ENCODE data around the gene MAP3K5. TPM values are rescaled to one million over a fixed set of nuclear protein-coding genes. Genes with fewer than 3 reads are reported as not detected.

The MAP3K5 gene
- total RNA-seq, 1 experiment from 2014 or later = 2.1 TPM

- peaks cover 13% of the 10 kb centered on the region for H3K4me1 ChIP-seq
- H3K9me3 ChIP-seq = no peaks in the 10 kb centered on the region; the same call in 1 of the 2 replicates
- peaks cover 17% of the 10 kb centered on the region for H3K4me1 Mint-ChIP-seq (ENCODE audit: low read depth, unreplicated experiment)
- no peaks in the 10 kb centered on the region for H3K36me3 ChIP-seq (ENCODE audit: control insufficient read depth, insufficient read depth, low read length)
- H3K27me3 ChIP-seq (replicated peaks; ENCODE audit: control insufficient read depth, insufficient read depth, low read length) = no peaks in the 10 kb centered on the region
- no peak overlapping the region for H3K27ac Mint-ChIP-seq (ENCODE audit: unreplicated experiment)
- CTCF ChIA-PET = interaction anchor here (0.9 to 1.2 kb wide), 2 partner anchors 14 to 228 kb away, joined by 3 to 6 read pairs; partner anchors contain the start of genes MAP3K5 and MAP7
- intact Hi-C loops (cut with micrococcal nuclease; ENCODE audit: unreplicated experiment) = no loop called here
- no peak for DNase-seq
- H3K4me3 Mint-ChIP-seq (ENCODE audit: unreplicated experiment) = peak overlapping the region; percentile 14
- no peaks in the 10 kb centered on the region for H3K27me3 Mint-ChIP-seq (ENCODE audit: insufficient read depth, unreplicated experiment)
- no TSS peak for BruUV-seq (replicated peaks)
- H3K4me3 ChIP-seq (ENCODE audit: low read depth, low read length) = no peak overlapping the region
- TF ChIP-seq CTCF (IDR thresholded peaks at IDR 0.05; ENCODE audit: insufficient read depth in 1 of 2, low read depth in 1 of 2, low read length in 1 of 2, severe bottlenecking in 1 of 2, unreplicated experiment in 1 of 2) = no peak
- H3K36me3 Mint-ChIP-seq (ENCODE audit: insufficient read depth, unreplicated experiment) = no peaks in the 10 kb centered on the region
- POLR2A ChIA-PET = no interaction called here
- peaks cover 6% of the 10 kb centered on the region for H3K9me3 Mint-ChIP-seq (ENCODE audit: unreplicated experiment)
Measured at GRCh38 chr6:136564180-136564579, 228.1 kb downstream of the MAP3K5 start.

- Mint-ChIP-seq H3K36me3 (ENCODE audit: insufficient read depth, unreplicated experiment) (no peaks in the 10 kb centered on the region), H3K27ac (ENCODE audit: unreplicated experiment) (no peak overlapping the region), H3K27me3 (ENCODE audit: insufficient read depth, unreplicated experiment) (no peaks in the 10 kb centered on the region), H3K4me1 (ENCODE audit: low read depth, unreplicated experiment) (peaks cover 17% of the 10 kb centered on the region), H3K9me3 (ENCODE audit: unreplicated experiment) (peaks cover 6% of the 10 kb centered on the region), H3K4me3 (ENCODE audit: unreplicated experiment) (peak overlapping the region; percentile 14)
- no peak overlapping the region for H3K4me3 ChIP-seq (ENCODE audit: low read depth, low read length)
- no TSS peak for BruUV-seq (replicated peaks)
- CTCF ChIA-PET = interaction anchor here (0.9 to 1.2 kb wide), 2 partner anchors 13 to 229 kb away, joined by 3 to 6 read pairs (median 3); partner anchors contain the start of genes MAP3K5 and MAP7
- DNase-seq = no peak
- no peaks in the 10 kb centered on the region for H3K27me3 ChIP-seq (replicated peaks; ENCODE audit: control insufficient read depth, insufficient read depth, low read length)
- intact Hi-C loops (cut with micrococcal nuclease; ENCODE audit: unreplicated experiment) = no loop called here
- no peaks in the 10 kb centered on the region for H3K36me3 ChIP-seq (ENCODE audit: control insufficient read depth, insufficient read depth, low read length)
- no peak for TF ChIP-seq CTCF (IDR thresholded peaks at IDR 0.05; ENCODE audit: insufficient read depth in 1 of 2, low read depth in 1 of 2, low read length in 1 of 2, severe bottlenecking in 1 of 2, unreplicated experiment in 1 of 2)
- POLR2A ChIA-PET = no interaction called here
- no peaks in the 10 kb centered on the region; the same call in 1 of the 2 replicates for H3K9me3 ChIP-seq
- peaks cover 13% of the 10 kb centered on the region for H3K4me1 ChIP-seq
Measured at GRCh38 chr6:136563386-136564152, 228.7 kb downstream of the MAP3K5 start.

GRCh38 chr6:136562211-136562610 is 230.1 kb downstream of the MAP3K5 start:
- H3K4me3 ChIP-seq (ENCODE audit: low read depth, low read length) = no peak overlapping the region
- DNase-seq = no peak
- peaks cover 6% of the 10 kb centered on the region for H3K9me3 Mint-ChIP-seq (ENCODE audit: unreplicated experiment)
- H3K4me1 Mint-ChIP-seq (ENCODE audit: low read depth, unreplicated experiment) = peaks cover 17% of the 10 kb centered on the region
- no TSS peak for BruUV-seq (replicated peaks)
- POLR2A ChIA-PET = no interaction called here
- H3K4me1 ChIP-seq = peaks cover 13% of the 10 kb centered on the region
- no peak for TF ChIP-seq CTCF (IDR thresholded peaks at IDR 0.05; ENCODE audit: insufficient read depth in 1 of 2, low read depth in 1 of 2, low read length in 1 of 2, severe bottlenecking in 1 of 2, unreplicated experiment in 1 of 2)
- no peaks in the 10 kb centered on the region for H3K36me3 Mint-ChIP-seq (ENCODE audit: insufficient read depth, unreplicated experiment)
- H3K9me3 ChIP-seq = no peaks in the 10 kb centered on the region
- no peaks in the 10 kb centered on the region for H3K27me3 Mint-ChIP-seq (ENCODE audit: insufficient read depth, unreplicated experiment)
- intact Hi-C loops (cut with micrococcal nuclease; ENCODE audit: unreplicated experiment) = no loop called here
- H3K27ac Mint-ChIP-seq (ENCODE audit: unreplicated experiment) = no peak overlapping the region
- no peaks in the 10 kb centered on the region for H3K27me3 ChIP-seq (replicated peaks; ENCODE audit: control insufficient read depth, insufficient read depth, low read length)
- no peak overlapping the region for H3K4me3 Mint-ChIP-seq (ENCODE audit: unreplicated experiment)
- H3K36me3 ChIP-seq (ENCODE audit: control insufficient read depth, insufficient read depth, low read length) = no peaks in the 10 kb centered on the region
- CTCF ChIA-PET = interaction anchor here (1.1 kb wide), 1 partner anchor 12 kb away, joined by 3 read pairs; the partner anchor contains the start of gene MAP7
